Lower leg skin (tissue), 4 donors: ENCODE results near the gene BMP8A. TPM values are rescaled to one million over a fixed set of nuclear protein-coding genes. Genes with fewer than 3 reads are reported as not detected.
A peak's percentile ranks its signal among the peaks of the same experiment; 100 is the strongest.

Source experiments
- DNase-seq, 2 donors: peaks; one replicate each; pipeline ENCODE4 v3.0.0-alpha.2; 2019; ENCODE audit warnings: low spot score in 2 of 2
- H3K4me3 ChIP-seq: fragments of 200-600 bp; sonication (generic); 2 replicates; pipeline ENCODE4 v1.5.1; 2017; ENCODE audit warnings: mild to moderate bottlenecking, low read depth; ENCODE audit not compliant: poor library complexity, severe bottlenecking
- CTCF ChIP-seq, 3 donors: fragments of 450-650 bp; IDR thresholded peaks; one replicate each; pipeline ENCODE4 v1.5.1; 2016; ENCODE audit warnings: antibody characterized with exemption in 3 of 3, mild to moderate bottlenecking in 3 of 3, moderate library complexity in 2 of 3
- POLR2A ChIP-seq, 2 donors: fragments of 450-650 bp; IDR thresholded peaks; one replicate each; pipeline ENCODE4 v1.6.1; 2016 to 2017; ENCODE audit warnings: antibody characterized with exemption in 2 of 2, mild to moderate bottlenecking in 1 of 2, moderate library complexity in 1 of 2
- WGBS, 2 donors: methylation state at CpG; one replicate each; pipeline ENCODE4 v1.1.5; 2018; 5-methylcytosine and 5-hydroxymethylcytosine counted together
- intact Hi-C: fragments of 100-400 bp; cut with DNase I; formaldehyde crosslinking; loops from one replicate; pipeline ENCODE4 v1.15.0; 2023; ENCODE audit warnings: low total_unique reads
- total RNA-seq, 4 donors: library from RNA; depleted of rRNA; stranded (reverse); fragments of >200 nt; gene quantifications; one replicate each; pipeline ENCODE4 v1.1.0, GENCODE V29; 2016

The BMP8A gene
- total RNA-seq, 4 donors from 2014 or later, result 0.81 to 0.91 TPM; not detected in 2

DNA sequence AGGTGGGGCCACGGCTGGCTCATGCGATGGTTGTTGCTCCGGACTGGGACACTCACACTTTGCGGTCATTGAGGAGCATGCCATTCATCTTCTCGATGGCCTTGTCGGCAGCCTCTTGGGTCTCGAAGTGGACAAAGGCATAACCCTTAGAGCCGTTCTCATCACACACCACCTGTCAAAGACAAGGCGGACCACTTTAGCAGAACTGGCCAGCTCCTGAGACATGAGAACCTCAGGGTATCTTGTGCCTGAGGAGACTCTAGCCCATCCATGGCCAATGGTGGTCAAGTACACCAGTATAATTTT, 79.7 kb downstream of the BMP8A start:
- TF ChIP-seq CTCF (IDR thresholded peaks at IDR 0.05) (no peak), POLR2A (IDR thresholded peaks at IDR 0.05) (no peak)
- DNase-seq, result no peak
- no peak overlapping the region for H3K4me3 ChIP-seq
- WGBS, 2 donors, result 96 to 97% methylated on average over 9 of the region's 9 CpGs
- intact Hi-C loops, result no loop called here

- WGBS, 2 donors, result 71 to 77% methylated on average over 5 of the region's 5 CpGs
- no peak overlapping the region for H3K4me3 ChIP-seq
- TF ChIP-seq POLR2A (IDR thresholded peaks at IDR 0.05) (no peak), CTCF (IDR thresholded peaks at IDR 0.05) (no peak)
- no peak for DNase-seq
- intact Hi-C loops, result no loop called here
Measured at GRCh38 chr1:39572379-39573096, 81.1 kb downstream of the BMP8A start.

DNA sequence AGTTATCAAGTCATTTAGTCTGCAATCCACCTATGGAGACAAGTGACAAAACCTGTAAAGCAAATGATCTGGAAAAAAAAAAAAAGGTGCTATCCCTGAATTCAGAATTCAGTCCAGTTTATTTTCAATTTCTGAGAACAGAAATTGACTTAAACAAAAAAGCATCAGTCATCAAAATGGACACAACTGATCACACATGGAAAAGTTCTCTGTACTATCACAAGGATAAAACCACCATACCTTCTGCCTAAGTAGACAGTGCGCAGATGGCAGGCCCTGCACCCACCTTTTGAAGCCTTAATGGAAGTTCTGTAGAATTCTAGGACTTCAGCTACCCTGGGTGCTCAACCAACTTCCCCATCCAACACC, 81.6 kb downstream of the BMP8A start:
- intact Hi-C loops, result no loop called here
- DNase-seq, result no peak
- WGBS, 2 donors, result 95 to 100% methylated on average over 1 of the region's 1 CpG
- no peak overlapping the region for H3K4me3 ChIP-seq
- TF ChIP-seq CTCF (IDR thresholded peaks at IDR 0.05) (no peak), POLR2A (IDR thresholded peaks at IDR 0.05) (no peak)

GRCh38 chr1:39573736-39574624, 82.5 kb downstream of the BMP8A start:
- H3K4me3 ChIP-seq, result no peak overlapping the region
- intact Hi-C loops, result no loop called here
- no peak for TF ChIP-seq POLR2A (IDR thresholded peaks at IDR 0.05)
- no peak for DNase-seq
- WGBS, 2 donors, result 59% methylated on average over 12 of the region's 12 CpGs

DNA sequence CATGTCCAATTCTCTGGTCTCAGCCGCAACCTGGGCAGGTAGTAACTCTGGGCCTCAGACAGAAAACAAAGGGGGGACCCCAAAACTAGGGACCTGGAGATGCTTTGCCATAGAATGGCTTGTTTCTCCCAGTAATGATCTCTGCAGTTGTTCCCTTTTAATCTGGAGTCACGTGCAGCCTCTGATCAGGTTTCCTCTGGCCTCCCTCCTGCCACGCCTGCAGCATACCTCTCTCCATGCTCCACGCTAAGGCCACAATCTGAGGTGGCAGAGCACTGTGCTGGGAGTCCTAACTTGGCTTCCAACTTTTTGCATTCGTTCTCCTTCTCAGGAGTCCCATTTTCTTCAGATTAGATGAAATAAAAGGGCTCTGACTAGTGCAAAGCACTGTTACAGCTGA, 83.2 kb downstream of the BMP8A start:
- 28 to 35% methylated on average over 5 of the region's 5 CpGs for WGBS, 2 donors
- TF ChIP-seq CTCF (IDR thresholded peaks at IDR 0.05) (no peak), POLR2A (IDR thresholded peaks at IDR 0.05) (no peak)
- peak overlapping the region; percentile 79 for H3K4me3 ChIP-seq
- intact Hi-C loops, result no loop called here
- no peak for DNase-seq

Other genes starting within 250 kb of the BMP8A start
- 100 to 1,000 TPM in 2 of 4 donors, 10 to 100 TPM in 2; 76.8 to 105 (median 91.0) TPM for gene PABPC4, start 85.2 kb downstream of the BMP8A start, total RNA-seq
- gene HEYL, start 148.0 kb downstream of the BMP8A start, total RNA-seq, result 1 to 10 TPM in 3 of 4 donors, under 1 TPM in 1; 0.42 to 3.0 (median 1.6) TPM
- gene NT5C1A, start 180.5 kb downstream of the BMP8A start, total RNA-seq, result not detected
- not detected for gene HPCAL4, start 199.8 kb downstream of the BMP8A start, total RNA-seq
- 10 to 100 TPM; 21.5 to 36.9 (median 25.5) TPM for gene PPIE, start 247.2 kb downstream of the BMP8A start, total RNA-seq